GM18498 (cell line): ENCODE measurements around the gene BID.
"Not testable (repeated sequence)": the region's sequence is repeated elsewhere in the genome, so short reads cannot be mapped to it uniquely, and the experiment has no call there.

Experiments
- ATAC-seq: cut with Tn5 transposase; IDR thresholded peaks from one replicate; pipeline ENCODE4 v1.9.1; 2021; ENCODE audit warnings: mild to moderate bottlenecking, moderate library complexity; ENCODE audit not compliant: unreplicated experiment

The BID gene

GRCh38 chr22:17705951-17706900, 68.0 kb downstream of the BID start:
- ATAC-seq: peak; percentile 91

- no peak for ATAC-seq
Observed at GRCh38 chr22:17705546-17705945, 68.7 kb downstream of the BID start.

GRCh38 chr22:17703811-17704210, 70.5 kb downstream of the BID start:
- no peak for ATAC-seq

GRCh38 chr22:17700778-17701177, 73.5 kb downstream of the BID start:
- ATAC-seq: no peak

- no peak for ATAC-seq
Observed at GRCh38 chr22:17699696-17700340, 74.5 kb downstream of the BID start.

GRCh38 chr22:17698948-17699347, 75.3 kb downstream of the BID start:
- ATAC-seq: no peak

- not testable (repeated sequence) for ATAC-seq
Observed at GRCh38 chr22:17698276-17698675, 76.0 kb downstream of the BID start.

GRCh38 chr22:17697196-17697595, 77.1 kb downstream of the BID start:
- not testable (repeated sequence) for ATAC-seq

- no peak for ATAC-seq
Observed at GRCh38 chr22:17695986-17696385, 78.3 kb downstream of the BID start.

- ATAC-seq: no peak
Observed at GRCh38 chr22:17694752-17695151, 79.5 kb downstream of the BID start.

- ATAC-seq: no peak
Observed at GRCh38 chr22:17694193-17694592, 80.1 kb downstream of the BID start.

GRCh38 chr22:17692841-17693240, 81.4 kb downstream of the BID start:
- ATAC-seq: no peak

- no peak for ATAC-seq
Observed at GRCh38 chr22:17684245-17684644, 90.0 kb downstream of the BID start.
